Smooth muscle cell (in vitro differentiated cells): ENCODE data around the gene SPAG6. TPM values are rescaled to one million over a fixed set of nuclear protein-coding genes. Genes with fewer than 3 reads are reported as not detected.

Experiments
- DNase-seq: peaks from one replicate; lab custom pipeline; 2025; ENCODE audit not compliant: unreplicated experiment; lab: John Stamatoyannopoulos, UW
- H2AFZ ChIP-seq: fragments of 200-600 bp; sonication (generic); 2 replicates; pipeline ENCODE4 v1.6.0; 2016; ENCODE audit warnings: antibody characterized with exemption, low read depth, mild to moderate bottlenecking
- H3F3A ChIP-seq: fragments of 200-600 bp; sonication (generic); 2 replicates; pipeline ENCODE4 v1.6.0; 2017; ENCODE audit warnings: antibody characterized with exemption, low read depth
- H3K27ac ChIP-seq: fragments of 200-600 bp; sonication (generic); 2 replicates; pipeline ENCODE4 v1.5.1; 2016; ENCODE audit warnings: low read depth, mild to moderate bottlenecking
- H3K27me3 ChIP-seq: fragments of 200-600 bp; sonication (generic); 2 replicates; pipeline ENCODE4 v1.6.1; 2016; ENCODE audit warnings: low read depth, mild to moderate bottlenecking
- H3K36me3 ChIP-seq: fragments of 200-600 bp; sonication (generic); 2 replicates; pipeline ENCODE4 v1.5.1; 2016; ENCODE audit warnings: low read depth
- H3K4me1 ChIP-seq: fragments of 200-600 bp; sonication (generic); 2 replicates; pipeline ENCODE4 v1.5.1; 2016; ENCODE audit warnings: low read depth
- H3K4me2 ChIP-seq: fragments of 200-600 bp; sonication (generic); 2 replicates; pipeline ENCODE4 v1.6.0; 2016; ENCODE audit warnings: mild to moderate bottlenecking
- H3K4me3 ChIP-seq: fragments of 200-600 bp; sonication (generic); 2 replicates; pipeline ENCODE4 v1.5.1; 2016; ENCODE audit warnings: mild to moderate bottlenecking
- H3K79me2 ChIP-seq: fragments of 200-600 bp; sonication (generic); 2 replicates; pipeline ENCODE4 v1.6.0; 2016; ENCODE audit warnings: low read depth, mild to moderate bottlenecking
- H3K9ac ChIP-seq: fragments of 200-600 bp; sonication (generic); 2 replicates; pipeline ENCODE4 v1.6.0; 2016; ENCODE audit warnings: low read depth
- H3K9me3 ChIP-seq: fragments of 200-600 bp; sonication (generic); replicated peaks from 2 replicates; pipeline ENCODE4 v1.5.1; 2016; ENCODE audit warnings: low read depth
- H4K20me1 ChIP-seq: fragments of 200-600 bp; sonication (generic); 2 replicates; pipeline ENCODE4 v1.6.0; 2016; ENCODE audit warnings: low read depth
- WGBS: methylation state at CpG from one replicate; pipeline ENCODE4 v1.1.7; 2016; ENCODE audit warnings: low lambda C conversion rate; 5-methylcytosine and 5-hydroxymethylcytosine counted together
- polyA plus RNA-seq: library from polyadenylated mRNA; unstranded; fragments of >200 nt; fragmentation: Nextera tagmentation; extraction: Ambion mirVana; gene quantifications from 2 replicates; pipeline ENCODE4 v1.2.1, GENCODE V29; 2016
- total RNA-seq: library from RNA; depleted of rRNA; stranded (reverse); fragments of >200 nt; gene quantifications from 2 replicates; pipeline ENCODE4 v1.2.3, GENCODE V29; 2014
- TF ChIP-seq, protein P1 (sequence below): fragments of 200-600 bp; sonication (generic); IDR thresholded peaks from 2 replicates; pipeline ENCODE4 v1.5.1; 2017; ENCODE audit warnings: borderline replicate concordance, mild to moderate bottlenecking, antibody characterized with exemption; ENCODE audit not compliant: insufficient read depth, poor library complexity, severe bottlenecking

The SPAG6 gene
- total and polyA plus RNA-seq, 2 experiments from 2014 or later = 0.61 TPM; not detected in 1

DNA sequence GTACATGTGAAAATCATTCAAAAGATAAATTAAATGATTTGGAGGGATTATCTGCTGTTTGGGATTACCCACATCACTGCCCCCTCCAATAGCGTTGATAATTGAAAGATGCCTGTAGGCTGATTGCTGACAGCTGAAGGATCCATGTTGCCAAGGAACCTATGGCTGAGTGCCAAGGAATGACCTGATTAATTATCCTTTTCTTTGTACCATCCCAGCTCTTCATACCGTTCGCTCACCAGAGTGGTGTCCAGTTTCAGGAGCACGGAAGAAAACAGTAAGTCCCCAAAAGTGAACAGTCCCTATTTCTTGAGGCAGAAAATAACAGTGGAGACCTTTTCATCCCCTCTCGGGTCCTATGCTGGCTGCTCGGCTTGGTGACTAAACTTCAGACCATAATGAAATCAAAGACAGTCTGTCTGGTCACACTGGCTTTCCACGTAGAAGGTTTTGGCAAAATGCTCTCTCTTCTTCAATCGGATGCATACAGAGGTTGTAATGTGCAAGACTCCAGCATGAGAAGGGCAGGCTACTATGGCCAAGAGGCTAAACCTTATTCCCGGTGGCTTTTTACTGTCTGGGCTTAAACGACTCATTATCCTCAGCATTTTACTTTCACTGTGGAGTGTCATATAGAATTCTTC is 108.8 kb downstream of the SPAG6 start:
- Histone ChIP-seq H3K79me2 (no peaks in the 10 kb centered on the region), H3K9me3 (no peaks in the 10 kb centered on the region), H3K4me2 (no peak overlapping the region), H3K27me3 (no peaks in the 10 kb centered on the region), H3K4me1 (no peaks in the 10 kb centered on the region), H2AFZ (no peak overlapping the region), H3K9ac (no peak overlapping the region), H4K20me1 (no peaks in the 10 kb centered on the region), H3K4me3 (no peak overlapping the region), H3K36me3 (no peaks in the 10 kb centered on the region), H3F3A (no peaks in the 10 kb centered on the region), H3K27ac (no peak overlapping the region)
- TF ChIP-seq, protein P1, sequence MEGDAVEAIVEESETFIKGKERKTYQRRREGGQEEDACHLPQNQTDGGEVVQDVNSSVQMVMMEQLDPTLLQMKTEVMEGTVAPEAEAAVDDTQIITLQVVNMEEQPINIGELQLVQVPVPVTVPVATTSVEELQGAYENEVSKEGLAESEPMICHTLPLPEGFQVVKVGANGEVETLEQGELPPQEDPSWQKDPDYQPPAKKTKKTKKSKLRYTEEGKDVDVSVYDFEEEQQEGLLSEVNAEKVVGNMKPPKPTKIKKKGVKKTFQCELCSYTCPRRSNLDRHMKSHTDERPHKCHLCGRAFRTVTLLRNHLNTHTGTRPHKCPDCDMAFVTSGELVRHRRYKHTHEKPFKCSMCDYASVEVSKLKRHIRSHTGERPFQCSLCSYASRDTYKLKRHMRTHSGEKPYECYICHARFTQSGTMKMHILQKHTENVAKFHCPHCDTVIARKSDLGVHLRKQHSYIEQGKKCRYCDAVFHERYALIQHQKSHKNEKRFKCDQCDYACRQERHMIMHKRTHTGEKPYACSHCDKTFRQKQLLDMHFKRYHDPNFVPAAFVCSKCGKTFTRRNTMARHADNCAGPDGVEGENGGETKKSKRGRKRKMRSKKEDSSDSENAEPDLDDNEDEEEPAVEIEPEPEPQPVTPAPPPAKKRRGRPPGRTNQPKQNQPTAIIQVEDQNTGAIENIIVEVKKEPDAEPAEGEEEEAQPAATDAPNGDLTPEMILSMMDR = no peak
- WGBS = 74% methylated on average over 10 of the region's 10 CpGs
- no peak for DNase-seq

DNA sequence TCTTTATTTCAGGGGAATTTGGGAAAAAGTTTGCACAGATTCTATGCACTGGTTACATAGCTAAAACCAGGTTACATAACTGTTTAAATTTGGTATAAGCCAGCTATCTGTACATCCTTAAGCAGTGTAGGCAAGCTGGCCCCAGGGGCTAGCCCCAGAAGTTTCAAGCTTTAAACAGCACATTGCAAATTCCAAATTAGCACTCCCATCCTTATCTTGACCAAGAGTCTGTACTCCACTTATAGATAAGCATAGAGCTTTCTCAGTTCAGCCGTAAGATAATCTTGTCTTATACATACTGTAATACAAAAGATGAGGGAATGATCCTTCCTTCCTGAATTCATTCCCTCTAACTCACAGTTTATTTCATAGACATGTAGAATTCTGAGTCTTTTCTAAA is 109.3 kb downstream of the SPAG6 start:
- Histone ChIP-seq H2AFZ (no peak overlapping the region), H3K4me1 (no peaks in the 10 kb centered on the region), H3K9ac (no peak overlapping the region), H3K36me3 (no peaks in the 10 kb centered on the region), H3F3A (no peaks in the 10 kb centered on the region), H3K27me3 (no peaks in the 10 kb centered on the region), H3K27ac (no peak overlapping the region), H4K20me1 (no peaks in the 10 kb centered on the region), H3K4me3 (no peak overlapping the region), H3K4me2 (no peak overlapping the region), H3K9me3 (no peaks in the 10 kb centered on the region), H3K79me2 (no peaks in the 10 kb centered on the region)
- no peak for DNase-seq
- 21% methylated on average over 1 of the region's 1 CpG for WGBS
- TF ChIP-seq, protein P1 = no peak

DNA sequence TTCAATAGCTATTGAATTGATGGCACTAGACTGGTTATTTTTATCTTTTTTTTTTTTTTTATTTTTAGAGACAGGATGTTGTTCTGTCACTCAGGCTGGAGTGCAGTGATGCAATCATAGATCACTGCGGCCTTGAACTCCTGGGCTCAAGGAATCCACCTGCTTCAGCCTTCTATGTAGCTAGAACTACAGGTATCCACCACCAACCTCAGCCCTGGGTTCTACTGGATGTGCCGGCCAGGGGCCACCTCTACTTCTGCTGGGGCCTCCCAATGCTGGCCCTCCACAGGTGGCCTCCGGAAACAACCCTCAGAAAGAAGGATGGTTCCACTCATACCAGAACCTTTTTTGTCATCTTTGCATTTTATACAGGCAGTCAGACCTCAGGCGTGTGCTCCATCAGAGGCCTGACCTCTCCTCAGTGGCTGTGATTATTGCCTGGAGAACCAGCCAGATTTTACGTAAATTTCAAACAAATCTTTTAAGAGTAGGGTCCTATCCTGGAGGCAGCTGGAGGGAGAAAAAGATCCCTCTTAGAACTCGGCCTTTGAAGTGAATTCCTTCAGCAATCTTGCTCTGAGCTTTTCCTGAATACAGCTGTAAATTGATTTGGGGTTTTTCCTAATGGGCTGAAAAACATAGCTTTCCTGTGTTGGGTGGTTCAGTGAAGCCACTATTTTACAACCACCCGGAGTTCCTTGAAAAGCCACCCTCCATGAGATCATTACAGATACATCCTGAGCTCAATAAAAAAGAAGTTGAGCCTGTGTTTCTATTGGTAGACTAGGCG is 110.0 kb downstream of the SPAG6 start:
- no peak overlapping the region for H3K27ac ChIP-seq
- H3K4me2 ChIP-seq = no peak overlapping the region
- H3K79me2 ChIP-seq = no peaks in the 10 kb centered on the region
- H3K4me3 ChIP-seq = no peak overlapping the region
- H3K27me3 ChIP-seq = no peaks in the 10 kb centered on the region
- TF ChIP-seq, protein P1 = no peak
- no peaks in the 10 kb centered on the region for H3K36me3 ChIP-seq
- H3K4me1 ChIP-seq = no peaks in the 10 kb centered on the region
- no peaks in the 10 kb centered on the region for H3F3A ChIP-seq
- H2AFZ ChIP-seq = no peak overlapping the region
- no peaks in the 10 kb centered on the region for H3K9me3 ChIP-seq
- no peaks in the 10 kb centered on the region for H4K20me1 ChIP-seq
- no peak overlapping the region for H3K9ac ChIP-seq
- WGBS = 66% methylated on average over 8 of the region's 8 CpGs
- DNase-seq = no peak

DNA sequence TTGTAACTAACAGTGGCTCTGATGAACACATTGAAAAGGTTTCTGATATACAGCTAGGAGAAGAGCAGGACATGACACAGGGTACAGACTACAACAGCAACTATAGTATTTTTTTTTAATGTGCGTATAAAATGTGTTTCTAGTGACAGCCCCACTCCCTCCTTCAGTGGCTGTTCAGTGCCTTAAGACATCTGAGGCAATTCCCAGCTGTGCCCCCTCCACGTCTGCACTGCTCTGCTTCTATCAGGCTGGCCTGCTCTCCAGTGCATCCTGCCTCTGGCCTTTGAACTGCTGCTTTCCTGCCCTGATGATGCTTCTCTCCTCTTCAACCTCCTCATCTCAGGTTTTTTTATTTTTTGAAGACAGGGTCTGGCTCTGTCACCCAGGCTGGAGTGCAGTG is 111.2 kb downstream of the SPAG6 start:
- Histone ChIP-seq H2AFZ (no peak overlapping the region), H3K9ac (no peak overlapping the region), H3K36me3 (no peaks in the 10 kb centered on the region), H4K20me1 (no peaks in the 10 kb centered on the region), H3K27me3 (no peaks in the 10 kb centered on the region), H3K4me3 (no peak overlapping the region), H3F3A (no peaks in the 10 kb centered on the region), H3K9me3 (no peaks in the 10 kb centered on the region), H3K79me2 (no peaks in the 10 kb centered on the region), H3K4me2 (no peak overlapping the region), H3K27ac (no peak overlapping the region), H3K4me1 (no peaks in the 10 kb centered on the region)
- TF ChIP-seq, protein P1 = no peak
- 81% methylated on average over 2 of the region's 2 CpGs for WGBS
- no peak for DNase-seq
